Adrenal gland (tissue), 5 donors: ENCODE measurements around the gene ATP13A5.

ENCODE experiments used
- CTCF ChIP-seq, 6 experiments: fragments of 450-650 bp in 4 of 6; fragments of 200-600 bp in 2 of 6; sonication (generic) in 1 of 6; IDR thresholded peaks; 1 replicate in 5 of 6; 2 replicates in 1 of 6; pipeline versions ENCODE4 v1.5.1 to v1.8.0; 2016 to 2021; ENCODE audit warnings: antibody characterized with exemption in 6 of 6, mild to moderate bottlenecking in 2 of 6, moderate library complexity in 1 of 6
- POLR2A ChIP-seq, 2 donors: fragments of 450-650 bp; IDR thresholded peaks; one replicate each; pipeline ENCODE4 v1.6.1; 2017; ENCODE audit warnings: antibody characterized with exemption in 2 of 2, mild to moderate bottlenecking in 2 of 2, moderate library complexity in 1 of 2
- donor health status: DM: no; HTN: no; CAD: no.

GRCh38 chr3:193342551-193342950 lies 36.0 kb downstream of the ATP13A5 start:
- no peak for TF ChIP-seq CTCF (IDR thresholded peaks at IDR 0.05)
- no peak for TF ChIP-seq POLR2A (IDR thresholded peaks at IDR 0.05)
